HepG2 (cell line): ENCODE data around the gene ACSS2. TPM values are rescaled to one million over a fixed set of nuclear protein-coding genes. Genes with fewer than 3 reads are reported as not detected.

Experiments
- HMGXB4 ChIP-seq, 2 experiments: sonication (generic) in 1 of 2; formaldehyde crosslinking in 1 of 2; IDR thresholded peaks; 2 replicates each; pipeline versions ENCODE4 v1.4.0 to v1.6.1; 2018 to 2020; ENCODE audit warnings: missing genetic modification reagents in 2 of 2, borderline replicate concordance in 1 of 2, low read depth in 1 of 2, mild to moderate bottlenecking in 1 of 2, missing biosample characterization in 1 of 2
- KLF12 ChIP-seq: sonication (generic); formaldehyde crosslinking; IDR thresholded peaks from 2 replicates; pipeline ENCODE4 v1.4.0; 2020; ENCODE audit warnings: missing genetic modification reagents, borderline replicate concordance
- MXI1 ChIP-seq: IDR thresholded peaks from 3 replicates; pipeline ENCODE4 v1.6.1; 2012; ENCODE audit warnings: low read depth, low read length, inconsistent platforms, borderline replicate concordance
- SPEN ChIP-seq: sonication (generic); formaldehyde crosslinking; IDR thresholded peaks from 2 replicates; pipeline ENCODE4 v1.5.1; 2020; ENCODE audit warnings: low read depth, mild to moderate bottlenecking, missing genetic modification reagents
- THAP9 ChIP-seq: sonication (generic); formaldehyde crosslinking; IDR thresholded peaks from 2 replicates; pipeline ENCODE4; 2020; ENCODE audit warnings: missing genetic modification reagents, mild to moderate bottlenecking, borderline replicate concordance
- ZNF660 ChIP-seq: sonication (generic); formaldehyde crosslinking; IDR thresholded peaks from 2 replicates; pipeline ENCODE4 v1.5.1; 2020; ENCODE audit warnings: mild to moderate bottlenecking, low read depth, missing genetic modification reagents, borderline replicate concordance
- ZNF780A ChIP-seq: sonication (generic); formaldehyde crosslinking; IDR thresholded peaks from 2 replicates; pipeline ENCODE4 v1.8.0; 2022; ENCODE audit warnings: mild to moderate bottlenecking, missing genetic modification reagents, moderate library complexity
- ZNF816 ChIP-seq: sonication (generic); formaldehyde crosslinking; IDR thresholded peaks from 2 replicates; pipeline ENCODE4 v1.8.0; 2022; ENCODE audit warnings: missing genetic modification reagents, mild to moderate bottlenecking, borderline replicate concordance
- polyA plus RNA-seq, 8 experiments: library from polyadenylated mRNA; depleted of rRNA in 3 of 8; stranded (reverse) in 7 of 8; unstranded in 1 of 8; fragments of >200 nt; fragmentation: Illumina TruSeq in 4 of 8; extraction: Trizol in 4 of 8; gene quantifications; 2 replicates each; pipeline versions ENCODE4 v1.2.1 to v1.2.3, GENCODE V29; 2011 to 2016; ENCODE audit warnings: low read depth in 4 of 8, missing spikeins in 1 of 8, mixed read lengths in 1 of 8; ENCODE audit not compliant: insufficient read depth in 1 of 8
- total RNA-seq, 5 experiments: library from RNA; depleted of rRNA; stranded (reverse); fragments of >200 nt; fragmentation: Illumina TruSeq; extraction: Trizol; gene quantifications; 2 replicates each; pipeline ENCODE4 v1.2.3, GENCODE V29; 2016; ENCODE audit warnings: low read depth in 1 of 5
- TF ChIP-seq, protein P1 (sequence below): sonication (generic); formaldehyde crosslinking; IDR thresholded peaks from 2 replicates; pipeline ENCODE4 v1.4.0; 2020; ENCODE audit warnings: missing genetic modification reagents

ACSS2 gene
- total and polyA plus RNA-seq, 2 of the 13 experiments (the other 11 are each of a cell fraction or from before 2014, with no cell fraction given), result 72.8 to 89.7 TPM

- TF ChIP-seq, protein P1, sequence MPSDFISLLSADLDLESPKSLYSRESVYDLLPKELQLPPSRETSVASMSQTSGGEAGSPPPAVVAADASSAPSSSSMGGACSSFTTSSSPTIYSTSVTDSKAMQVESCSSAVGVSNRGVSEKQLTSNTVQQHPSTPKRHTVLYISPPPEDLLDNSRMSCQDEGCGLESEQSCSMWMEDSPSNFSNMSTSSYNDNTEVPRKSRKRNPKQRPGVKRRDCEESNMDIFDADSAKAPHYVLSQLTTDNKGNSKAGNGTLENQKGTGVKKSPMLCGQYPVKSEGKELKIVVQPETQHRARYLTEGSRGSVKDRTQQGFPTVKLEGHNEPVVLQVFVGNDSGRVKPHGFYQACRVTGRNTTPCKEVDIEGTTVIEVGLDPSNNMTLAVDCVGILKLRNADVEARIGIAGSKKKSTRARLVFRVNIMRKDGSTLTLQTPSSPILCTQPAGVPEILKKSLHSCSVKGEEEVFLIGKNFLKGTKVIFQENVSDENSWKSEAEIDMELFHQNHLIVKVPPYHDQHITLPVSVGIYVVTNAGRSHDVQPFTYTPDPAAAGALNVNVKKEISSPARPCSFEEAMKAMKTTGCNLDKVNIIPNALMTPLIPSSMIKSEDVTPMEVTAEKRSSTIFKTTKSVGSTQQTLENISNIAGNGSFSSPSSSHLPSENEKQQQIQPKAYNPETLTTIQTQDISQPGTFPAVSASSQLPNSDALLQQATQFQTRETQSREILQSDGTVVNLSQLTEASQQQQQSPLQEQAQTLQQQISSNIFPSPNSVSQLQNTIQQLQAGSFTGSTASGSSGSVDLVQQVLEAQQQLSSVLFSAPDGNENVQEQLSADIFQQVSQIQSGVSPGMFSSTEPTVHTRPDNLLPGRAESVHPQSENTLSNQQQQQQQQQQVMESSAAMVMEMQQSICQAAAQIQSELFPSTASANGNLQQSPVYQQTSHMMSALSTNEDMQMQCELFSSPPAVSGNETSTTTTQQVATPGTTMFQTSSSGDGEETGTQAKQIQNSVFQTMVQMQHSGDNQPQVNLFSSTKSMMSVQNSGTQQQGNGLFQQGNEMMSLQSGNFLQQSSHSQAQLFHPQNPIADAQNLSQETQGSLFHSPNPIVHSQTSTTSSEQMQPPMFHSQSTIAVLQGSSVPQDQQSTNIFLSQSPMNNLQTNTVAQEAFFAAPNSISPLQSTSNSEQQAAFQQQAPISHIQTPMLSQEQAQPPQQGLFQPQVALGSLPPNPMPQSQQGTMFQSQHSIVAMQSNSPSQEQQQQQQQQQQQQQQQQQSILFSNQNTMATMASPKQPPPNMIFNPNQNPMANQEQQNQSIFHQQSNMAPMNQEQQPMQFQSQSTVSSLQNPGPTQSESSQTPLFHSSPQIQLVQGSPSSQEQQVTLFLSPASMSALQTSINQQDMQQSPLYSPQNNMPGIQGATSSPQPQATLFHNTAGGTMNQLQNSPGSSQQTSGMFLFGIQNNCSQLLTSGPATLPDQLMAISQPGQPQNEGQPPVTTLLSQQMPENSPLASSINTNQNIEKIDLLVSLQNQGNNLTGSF (CRISPR knock-in tag), result no peak
- TF ChIP-seq ZNF780A, result no peak
- no peak for TF ChIP-seq THAP9 (CRISPR knock-in tag)
- TF ChIP-seq HMGXB4 (CRISPR knock-in tag; IDR thresholded peaks at IDR 0.05; ENCODE audit: borderline replicate concordance in 1 of 2, low read depth in 1 of 2), result no peak
- TF ChIP-seq ZNF816 (CRISPR knock-in tag), result no peak
- peak; percentile 68; the same call in 2 of the 3 replicates for TF ChIP-seq MXI1
- TF ChIP-seq SPEN, result peak; percentile 66
- peak; percentile 89; the same call in 1 of the 2 replicates for TF ChIP-seq KLF12 (CRISPR knock-in tag)
- TF ChIP-seq ZNF660 (CRISPR knock-in tag), result no peak
These were observed 588 bp upstream of the ACSS2 start (continued) for GRCh38 chr20:34875642-34876405.
